ENCODE data around the gene TGOLN2. TPM values are rescaled to one million over a fixed set of nuclear protein-coding genes. Genes with fewer than 3 reads are reported as not detected.
"Not testable (repeated sequence)": the region's sequence is repeated elsewhere in the genome, so short reads cannot be mapped to it uniquely, and the experiment has no call there.

TGOLN2 gene
- total RNA-seq, 4 donors from 2014 or later = 115 to 153 (median 124) TPM

DNA sequence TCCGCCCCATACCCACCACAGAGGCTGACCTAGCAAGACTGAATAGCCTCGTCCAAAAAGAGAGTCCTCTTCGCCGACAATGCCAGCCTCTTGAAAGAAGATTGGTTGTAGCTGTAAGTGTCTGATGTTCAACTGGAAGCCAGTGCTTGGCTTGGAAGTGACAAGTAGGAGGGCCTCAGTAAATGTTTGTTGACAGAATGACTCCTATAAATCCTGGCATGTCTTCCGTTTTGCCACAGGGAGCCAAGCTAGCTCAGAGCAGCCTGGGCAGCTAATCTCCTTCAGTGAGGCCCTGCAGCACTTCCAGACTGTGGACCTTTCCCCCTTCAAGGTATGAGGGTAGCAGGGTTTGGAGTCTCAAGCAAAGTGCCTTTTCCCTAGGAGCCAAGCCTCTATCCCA is 41.7 kb upstream of the TGOLN2 start:
- peaks cover 0 to 88% of the 10 kb centered on the region in 2 donors for H3K36me3 ChIP-seq

DNA sequence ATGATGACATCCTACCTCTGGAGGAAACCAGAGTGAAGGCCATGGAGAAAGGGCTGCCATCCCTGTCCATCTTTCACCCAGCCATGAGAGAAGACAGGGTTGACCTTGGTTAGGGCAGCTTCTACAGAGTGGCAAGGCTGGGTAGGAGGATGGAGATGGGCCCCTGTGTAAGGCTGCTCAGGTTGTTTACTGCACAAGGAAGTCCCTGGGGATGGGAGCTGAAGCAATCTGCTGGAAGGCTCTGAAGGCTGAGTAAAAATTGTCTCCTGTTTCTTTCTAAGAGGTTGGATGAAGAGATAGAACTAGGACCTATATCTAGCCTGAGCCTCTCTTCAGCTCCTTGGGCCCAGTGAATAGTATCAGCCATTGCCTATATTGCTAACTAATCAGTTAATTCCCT is 41.1 kb upstream of the TGOLN2 start:
- Histone ChIP-seq H3K4me3 (no peak overlapping the region), H3K36me3 (peaks cover 0 to 88% of the 10 kb centered on the region in 2 donors), H3K4me1 (no peaks in the 10 kb centered on the region), H3K27ac (no peak overlapping the region), H3K27me3 (no peaks in the 10 kb centered on the region), H3K9me3 (no peaks in the 10 kb centered on the region)
- ATAC-seq = no peak
- TF ChIP-seq POLR2AphosphoS5 (IDR thresholded peaks at IDR 0.05) = no peak
- TF ChIP-seq, protein P1, sequence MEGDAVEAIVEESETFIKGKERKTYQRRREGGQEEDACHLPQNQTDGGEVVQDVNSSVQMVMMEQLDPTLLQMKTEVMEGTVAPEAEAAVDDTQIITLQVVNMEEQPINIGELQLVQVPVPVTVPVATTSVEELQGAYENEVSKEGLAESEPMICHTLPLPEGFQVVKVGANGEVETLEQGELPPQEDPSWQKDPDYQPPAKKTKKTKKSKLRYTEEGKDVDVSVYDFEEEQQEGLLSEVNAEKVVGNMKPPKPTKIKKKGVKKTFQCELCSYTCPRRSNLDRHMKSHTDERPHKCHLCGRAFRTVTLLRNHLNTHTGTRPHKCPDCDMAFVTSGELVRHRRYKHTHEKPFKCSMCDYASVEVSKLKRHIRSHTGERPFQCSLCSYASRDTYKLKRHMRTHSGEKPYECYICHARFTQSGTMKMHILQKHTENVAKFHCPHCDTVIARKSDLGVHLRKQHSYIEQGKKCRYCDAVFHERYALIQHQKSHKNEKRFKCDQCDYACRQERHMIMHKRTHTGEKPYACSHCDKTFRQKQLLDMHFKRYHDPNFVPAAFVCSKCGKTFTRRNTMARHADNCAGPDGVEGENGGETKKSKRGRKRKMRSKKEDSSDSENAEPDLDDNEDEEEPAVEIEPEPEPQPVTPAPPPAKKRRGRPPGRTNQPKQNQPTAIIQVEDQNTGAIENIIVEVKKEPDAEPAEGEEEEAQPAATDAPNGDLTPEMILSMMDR (IDR thresholded peaks at IDR 0.05) = no peak
- TF ChIP-seq POLR2A (IDR thresholded peaks at IDR 0.05) = no peak
- no peak for TF ChIP-seq EP300 (IDR thresholded peaks at IDR 0.05)

More for the DNA sequence above, 41.7 kb upstream of the TGOLN2 start:
- WGBS, 2 donors (ENCODE audit: low coverage in 1 of 2) = 89 to 93% methylated on average over 2 to 3 of the region's 5 CpGs
- ATAC-seq = no peak
- no peaks in the 10 kb centered on the region for H3K4me1 ChIP-seq
- H3K27ac ChIP-seq = no peak overlapping the region
- no peaks in the 10 kb centered on the region for H3K9me3 ChIP-seq
- H3K27me3 ChIP-seq = no peaks in the 10 kb centered on the region
- TF ChIP-seq, protein P1 (IDR thresholded peaks at IDR 0.05) = no peak
- H3K4me3 ChIP-seq = no peak overlapping the region

DNA sequence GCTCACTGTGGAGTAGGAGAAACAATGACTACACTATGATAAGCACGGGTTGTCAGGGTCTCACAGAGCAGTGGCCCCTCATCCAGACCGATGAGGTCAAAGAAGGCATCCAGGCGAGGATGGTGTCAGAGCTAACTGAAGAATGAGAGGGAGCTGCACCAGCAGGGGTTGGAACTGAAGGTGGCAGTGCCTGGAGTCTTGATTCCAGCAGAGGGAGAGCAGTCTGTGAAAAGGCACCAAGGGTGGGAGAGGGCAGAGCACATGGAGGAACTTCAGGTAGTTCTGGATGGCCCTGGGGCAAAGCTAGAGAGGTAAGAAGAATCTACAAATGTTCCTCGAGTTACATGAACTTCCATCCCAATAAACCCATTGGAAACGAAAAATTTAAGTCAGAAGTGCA is 39.4 kb upstream of the TGOLN2 start:
- Histone ChIP-seq H3K36me3 (peaks cover 0 to 88% of the 10 kb centered on the region in 2 donors), H3K27me3 (no peaks in the 10 kb centered on the region), H3K4me1 (no peaks in the 10 kb centered on the region), H3K9me3 (no peaks in the 10 kb centered on the region), H3K27ac (no peak overlapping the region), H3K4me3 (no peak overlapping the region)
- ATAC-seq = no peak
- WGBS, 2 donors (ENCODE audit: low coverage in 1 of 2) = 79 to 85% methylated on average over 3 to 5 of the region's 5 CpGs
- TF ChIP-seq POLR2AphosphoS5 (IDR thresholded peaks at IDR 0.05) (no peak), POLR2A (IDR thresholded peaks at IDR 0.05) (no peak), EP300 (IDR thresholded peaks at IDR 0.05) (no peak)
- TF ChIP-seq, protein P1 (IDR thresholded peaks at IDR 0.05) = no peak

DNA sequence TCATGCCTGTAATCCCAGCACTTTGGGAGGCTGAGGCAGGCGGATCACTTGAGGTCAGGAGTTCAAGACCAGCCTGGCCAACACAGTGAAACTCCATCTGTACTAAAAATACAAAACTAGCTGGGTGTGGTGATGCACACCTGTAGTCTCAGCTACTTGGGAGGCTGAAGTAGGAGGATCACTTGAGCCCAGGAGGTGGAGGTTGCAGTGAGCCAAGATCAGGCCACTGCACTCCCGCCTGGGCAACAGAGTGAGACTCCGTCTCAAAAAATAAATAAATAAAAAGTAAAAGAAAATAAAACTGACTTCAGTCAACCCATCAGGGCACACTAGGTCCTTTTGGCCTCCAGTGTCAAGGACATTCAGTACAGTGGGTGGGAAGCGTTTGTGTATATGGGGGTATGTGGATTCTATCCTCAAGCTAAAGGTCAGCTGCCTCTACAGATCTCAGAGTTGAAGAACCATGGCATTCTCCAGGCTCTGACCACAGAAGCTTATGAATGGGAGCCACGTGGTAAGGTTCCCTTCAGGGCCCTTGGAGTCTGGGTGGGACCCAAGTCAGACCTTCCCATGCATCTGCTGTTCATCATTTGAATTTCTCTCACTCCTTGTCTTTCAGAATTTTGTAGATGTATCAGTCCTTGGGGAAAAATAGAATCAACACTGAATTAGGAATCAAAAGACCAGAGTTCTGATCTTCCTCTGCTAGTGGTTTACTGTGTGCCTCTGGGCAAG is 35.0 kb upstream of the TGOLN2 start:
- peaks cover 0 to 17% (median 0%) of the 10 kb centered on the region in 3 donors for H3K4me1 ChIP-seq
- peaks cover 0 to 89% of the 10 kb centered on the region in 2 donors for H3K36me3 ChIP-seq
- not testable (repeated sequence) for H3K4me3 ChIP-seq, H3K27me3 ChIP-seq, H3K9me3 ChIP-seq, H3K27ac ChIP-seq, ATAC-seq
- WGBS, 2 donors (ENCODE audit: low coverage in 1 of 2) = 91 to 95% methylated on average over 3 to 5 of the region's 5 CpGs

DNA sequence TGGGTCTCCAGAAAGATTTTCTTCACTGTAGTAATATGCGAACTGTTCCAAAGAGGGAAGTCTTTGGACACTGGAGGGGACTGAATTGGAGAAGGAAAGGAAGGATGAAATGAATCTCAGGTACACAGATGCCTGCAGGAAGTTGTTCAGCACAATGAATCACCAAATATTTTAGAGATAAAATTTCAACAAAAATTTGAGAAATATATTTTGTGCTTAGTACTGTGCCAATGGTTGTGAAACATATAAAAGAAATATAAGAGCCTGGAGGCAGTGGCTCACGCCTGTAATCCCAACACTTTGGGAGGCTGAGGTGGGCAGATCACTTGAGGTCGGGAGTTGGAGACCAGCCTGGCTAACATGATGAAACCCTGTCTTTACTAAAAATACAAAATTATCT is 29.9 kb upstream of the TGOLN2 start:
- Histone ChIP-seq H3K4me1 (peaks cover 0 to 60% (median 9%) of the 10 kb centered on the region in 3 donors), H3K27me3 (no peaks in the 10 kb centered on the region), H3K36me3 (peaks cover 0 to 70% of the 10 kb centered on the region in 2 donors), H3K27ac (no peak overlapping the region), H3K9me3 (no peaks in the 10 kb centered on the region), H3K4me3 (no peak overlapping the region)
- TF ChIP-seq POLR2A (IDR thresholded peaks at IDR 0.05) (no peak), POLR2AphosphoS5 (IDR thresholded peaks at IDR 0.05) (no peak), EP300 (IDR thresholded peaks at IDR 0.05) (no peak)
- TF ChIP-seq, protein P1 (IDR thresholded peaks at IDR 0.05) = no peak
- WGBS, 2 donors (ENCODE audit: low coverage in 1 of 2) = 84 to 88% methylated on average over 3 of the region's 3 CpGs
- ATAC-seq = no peak

Measured in gastroesophageal sphincter (tissue), 4 donors.